HG03025 (cell line): ENCODE data around the gene PXT1.
"Not testable (repeated sequence)": the region's sequence is repeated elsewhere in the genome, so short reads cannot be mapped to it uniquely, and the experiment has no call there.

ENCODE experiments used
- ATAC-seq: cut with Tn5 transposase; IDR thresholded peaks from one replicate; pipeline ENCODE4 v1.9.1; 2021; ENCODE audit warnings: mild to moderate bottlenecking, moderate library complexity; ENCODE audit not compliant: unreplicated experiment, low FRiP score

The PXT1 gene

GRCh38 chr6:36442671-36443470 lies at the start of gene PXT1, which contains the start of gene KCTD20:
PXT1 (minus strand) TSS chr6:36442854; CDS start chr6:36426082, 16,772 bp downstream.
KCTD20 (plus strand) TSS chr6:36443000; CDS start chr6:36470098, 27,098 bp downstream.
- ATAC-seq = peak; percentile 67

- ATAC-seq = no peak
Observed at GRCh38 chr6:36492092-36492491, 49.4 kb upstream of the PXT1 start.

GRCh38 chr6:36491378-36491965 lies 48.8 kb upstream of the PXT1 start:
- ATAC-seq = no peak

- no peak for ATAC-seq
Observed at GRCh38 chr6:36489426-36489825, 46.8 kb upstream of the PXT1 start.

GRCh38 chr6:36488221-36488620 lies 45.6 kb upstream of the PXT1 start:
- ATAC-seq = no peak

GRCh38 chr6:36487698-36488097 lies 45.0 kb upstream of the PXT1 start:
- no peak for ATAC-seq

- no peak for ATAC-seq
Observed at GRCh38 chr6:36484736-36485135, 42.1 kb upstream of the PXT1 start.

- ATAC-seq = not testable (repeated sequence)
Observed at GRCh38 chr6:36483326-36483725, 40.7 kb upstream of the PXT1 start.

- no peak for ATAC-seq
Observed at GRCh38 chr6:36479256-36479655, 36.6 kb upstream of the PXT1 start.

GRCh38 chr6:36478051-36478526 lies 35.4 kb upstream of the PXT1 start:
- no peak for ATAC-seq

GRCh38 chr6:36469946-36470345 lies 27.3 kb upstream of the PXT1 start:
- ATAC-seq = no peak

- ATAC-seq = no peak
Observed at GRCh38 chr6:36469148-36469661, 26.6 kb upstream of the PXT1 start.

- no peak for ATAC-seq
Observed at GRCh38 chr6:36467625-36468024, 25.0 kb upstream of the PXT1 start.

GRCh38 chr6:36464233-36464632 lies 21.6 kb upstream of the PXT1 start:
- no peak for ATAC-seq

- no peak for ATAC-seq
Observed at GRCh38 chr6:36463676-36464075, 21.0 kb upstream of the PXT1 start.

- ATAC-seq = no peak
Observed at GRCh38 chr6:36461646-36462045, 19.0 kb upstream of the PXT1 start.

GRCh38 chr6:36460916-36461315 lies 18.3 kb upstream of the PXT1 start:
- no peak for ATAC-seq

- no peak for ATAC-seq
Observed at GRCh38 chr6:36459501-36459900, 16.8 kb upstream of the PXT1 start.

- no peak for ATAC-seq
Observed at GRCh38 chr6:36455486-36456027, 12.9 kb upstream of the PXT1 start.

- not testable (repeated sequence) for ATAC-seq
Observed at GRCh38 chr6:36452897-36453296, 10.2 kb upstream of the PXT1 start.

- not testable (repeated sequence) for ATAC-seq
Observed at GRCh38 chr6:36449173-36449572, 6.5 kb upstream of the PXT1 start.
